WTC11 (cell line): ENCODE measurements around the gene NFATC1. TPM values are rescaled to one million over a fixed set of nuclear protein-coding genes. Genes with fewer than 3 reads are reported as not detected.

ENCODE experiments used
- ATAC-seq: fragments of 200-7000 bp; cut with Tn5 transposase; 2 replicates; pipeline ENCODE4 v1.10.0; 2021; ENCODE audit warnings: mild to moderate bottlenecking, moderate library complexity
- CTCF ChIA-PET: fragments of 300-600 bp; sonication (Branson Sonifier 250); formaldehyde crosslinking; loops from one replicate; lab custom pipeline; 2021; ENCODE audit warnings: antibody characterized with exemption; lab: Charles Lee
- POLR2A ChIA-PET: fragments of 350-600 bp; sonication (Branson Sonifier 250); formaldehyde crosslinking; loops from one replicate; lab custom pipeline; 2021; ENCODE audit warnings: antibody characterized with exemption; lab: Charles Lee
- DNase-seq: peaks from one replicate; pipeline ENCODE4 v3.0.0; 2021; ENCODE audit warnings: low spot score
- H3K27ac Mint-ChIP-seq: 2 replicates; pipeline ENCODE4 v1.8.0; 2021; ENCODE audit warnings: mixed read lengths
- H3K27me3 Mint-ChIP-seq: 2 replicates; pipeline ENCODE4 v1.8.0; 2021; ENCODE audit warnings: low read depth, mild to moderate bottlenecking, moderate library complexity, mixed read lengths
- H3K36me3 Mint-ChIP-seq: 2 replicates; pipeline ENCODE4 v1.8.0; 2021; ENCODE audit warnings: mixed read lengths
- H3K4me1 Mint-ChIP-seq: 2 replicates; pipeline ENCODE4 v1.8.0; 2022; ENCODE audit warnings: mixed read lengths
- H3K4me3 Mint-ChIP-seq: 2 replicates; pipeline ENCODE4 v1.8.0; 2021; ENCODE audit warnings: mild to moderate bottlenecking, moderate library complexity, mixed read lengths
- H3K9me3 Mint-ChIP-seq: 2 replicates; pipeline ENCODE4 v1.8.0; 2021; ENCODE audit warnings: mixed read lengths
- CREB1 ChIP-seq: sonication (generic); formaldehyde crosslinking; IDR thresholded peaks from 2 replicates; pipeline ENCODE4 v1.8.0; 2023; ENCODE audit warnings: mild to moderate bottlenecking, missing genetic modification reagents
- EMX1 ChIP-seq: fragments of 250-450 bp; sonication (Bioruptor Pico); IDR thresholded peaks from 2 replicates; pipeline ENCODE4 v1.8.0; 2021; ENCODE audit warnings: mild to moderate bottlenecking
- ETV6 ChIP-seq: sonication (generic); formaldehyde crosslinking; IDR thresholded peaks from 2 replicates; pipeline ENCODE4 v1.8.1; 2022; ENCODE audit warnings: mild to moderate bottlenecking, missing genetic modification reagents
- FOXJ3 ChIP-seq: sonication (generic); formaldehyde crosslinking; IDR thresholded peaks from 2 replicates; pipeline ENCODE4 v1.9.0; 2021; ENCODE audit warnings: missing genetic modification reagents, mild to moderate bottlenecking, borderline replicate concordance
- FOXP1 ChIP-seq: sonication (generic); formaldehyde crosslinking; IDR thresholded peaks from 2 replicates; pipeline ENCODE4 v1.8.0; 2022; ENCODE audit warnings: missing genetic modification reagents, mild to moderate bottlenecking, moderate library complexity, borderline replicate concordance
- GRHL2 ChIP-seq: fragments of 250-450 bp; sonication (Bioruptor Pico); IDR thresholded peaks from 2 replicates; pipeline ENCODE4 v1.8.0; 2022; ENCODE audit warnings: mild to moderate bottlenecking, moderate library complexity; ENCODE audit not compliant: insufficient replicate concordance, severe bottlenecking
- HMGA2 ChIP-seq: fragments of 250-450 bp; sonication (Bioruptor Pico); IDR thresholded peaks from 2 replicates; pipeline ENCODE4 v1.4.0; 2021; ENCODE audit warnings: mild to moderate bottlenecking, moderate library complexity
- JAZF1 ChIP-seq: fragments of 250-450 bp; sonication (Bioruptor Pico); IDR thresholded peaks from 2 replicates; pipeline ENCODE4 v1.9.0; 2021; ENCODE audit warnings: moderate library complexity, mild to moderate bottlenecking, inconsistent platforms
- KAT7 ChIP-seq: sonication (generic); formaldehyde crosslinking; IDR thresholded peaks from 2 replicates; pipeline ENCODE4 v1.8.1; 2023; ENCODE audit warnings: missing genetic modification reagents, mild to moderate bottlenecking, borderline replicate concordance
- MXD4 ChIP-seq: fragments of 250-450 bp; sonication (Bioruptor Pico); IDR thresholded peaks from 2 replicates; pipeline ENCODE4 v1.8.0; 2021; ENCODE audit warnings: mild to moderate bottlenecking, moderate library complexity, borderline replicate concordance
- NFATC4 ChIP-seq: fragments of 250-450 bp; sonication (Bioruptor Pico); IDR thresholded peaks from 2 replicates; pipeline ENCODE4 v1.9.0; 2021; ENCODE audit warnings: mild to moderate bottlenecking
- RORB ChIP-seq: fragments of 250-450 bp; sonication (Bioruptor Pico); IDR thresholded peaks from 2 replicates; pipeline ENCODE4 v1.9.0; 2021; ENCODE audit warnings: mild to moderate bottlenecking
- ZNF232 ChIP-seq: sonication (generic); formaldehyde crosslinking; IDR thresholded peaks from 2 replicates; pipeline ENCODE4 v1.8.0; 2022; ENCODE audit warnings: mild to moderate bottlenecking, missing genetic modification reagents
- ZNF396 ChIP-seq: fragments of 250-450 bp; sonication (Bioruptor Pico); IDR thresholded peaks from 2 replicates; pipeline ENCODE4 v1.8.0; 2021; ENCODE audit warnings: mild to moderate bottlenecking, moderate library complexity, borderline replicate concordance
- total RNA-seq: library from RNA; stranded (reverse); gene quantifications from 3 replicates; pipeline ENCODE4 v1.2.3, GENCODE V29; 2021
- TF ChIP-seq, protein P1 (sequence below): sonication (generic); formaldehyde crosslinking; IDR thresholded peaks from 2 replicates; pipeline ENCODE4 v1.8.1; 2023; ENCODE audit warnings: mild to moderate bottlenecking, missing genetic modification reagents, moderate library complexity
- TF ChIP-seq, protein P2 (sequence below): sonication (generic); formaldehyde crosslinking; IDR thresholded peaks from 2 replicates; pipeline ENCODE4 v1.8.0; 2022; ENCODE audit warnings: mild to moderate bottlenecking, missing genetic modification reagents
- TF ChIP-seq, protein P3 (sequence below): fragments of 250-450 bp; sonication (Bioruptor Pico); IDR thresholded peaks from 2 replicates; pipeline ENCODE4 v1.9.0; 2021; ENCODE audit warnings: moderate library complexity, mild to moderate bottlenecking, inconsistent platforms, borderline replicate concordance
- TF ChIP-seq, protein P4 (sequence below): sonication (generic); formaldehyde crosslinking; IDR thresholded peaks from 2 replicates; pipeline ENCODE4 v1.8.0; 2022; ENCODE audit warnings: missing genetic modification reagents
- TF ChIP-seq, protein P5 (sequence below): sonication (generic); formaldehyde crosslinking; IDR thresholded peaks from 2 replicates; pipeline ENCODE4 v1.8.0; 2023; ENCODE audit warnings: missing genetic modification reagents, mild to moderate bottlenecking, borderline replicate concordance

NFATC1 gene
- total RNA-seq, 1 experiment from 2014 or later = 20.2 TPM

DNA sequence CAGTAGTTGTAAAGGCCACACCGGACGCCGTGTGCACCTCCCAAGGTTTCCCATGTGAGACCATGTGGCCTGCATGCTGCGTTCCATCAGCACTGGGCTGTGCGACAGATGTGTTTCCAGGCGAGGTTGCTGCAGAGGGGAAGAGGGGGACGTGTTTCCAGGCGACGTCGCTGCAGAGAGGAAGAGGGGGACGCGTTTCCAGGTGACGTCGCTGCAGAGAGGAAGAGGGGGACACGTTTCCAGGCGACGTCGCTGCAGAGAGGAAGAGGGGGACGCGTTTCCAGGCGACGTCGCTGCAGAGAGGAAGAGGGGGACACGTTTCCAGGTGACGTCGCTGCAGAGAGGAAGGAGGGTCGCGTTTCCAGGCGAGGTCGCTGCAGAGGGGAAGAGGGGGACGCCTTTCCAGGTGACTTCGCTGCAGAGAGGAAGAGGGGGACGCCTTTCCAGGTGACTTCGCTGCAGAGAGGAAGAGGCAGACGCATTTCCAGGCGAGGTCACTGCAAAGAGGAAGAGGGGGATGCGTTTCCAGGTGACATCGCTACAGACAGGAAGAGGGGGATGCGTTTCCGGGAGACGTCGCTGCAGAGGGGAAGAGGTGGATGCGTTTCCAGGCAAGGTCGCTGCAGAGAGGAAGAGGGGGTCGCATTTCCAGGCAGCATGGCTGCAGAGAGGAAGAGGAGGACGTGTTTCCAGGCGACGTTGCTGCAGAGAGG is 24.5 kb downstream of the NFATC1 start:
- Mint-ChIP-seq H3K4me3 (no peak overlapping the region), H3K27me3 (no peaks in the 10 kb centered on the region; the same call in 1 of the 2 replicates), H3K36me3 (peaks cover 4% of the 10 kb centered on the region), H3K9me3 (no peaks in the 10 kb centered on the region), H3K4me1 (peaks cover 7% of the 10 kb centered on the region), H3K27ac (peak overlapping the region; percentile 63)
- ATAC-seq (peak; percentile 47; the same call in 1 of the 2 replicates), DNase-seq (no peak)
- TF ChIP-seq FOXJ3 (CRISPR knock-in tag) (no peak), ZNF396 (CRISPR knock-in tag) (no peak), FOXP1 (CRISPR knock-in tag) (peak; percentile 56; the same call in 1 of the 2 replicates), ETV6 (CRISPR knock-in tag) (peak; percentile 84), EMX1 (CRISPR knock-in tag) (no peak), ZNF232 (CRISPR knock-in tag) (no peak)
- TF ChIP-seq, protein P1, sequence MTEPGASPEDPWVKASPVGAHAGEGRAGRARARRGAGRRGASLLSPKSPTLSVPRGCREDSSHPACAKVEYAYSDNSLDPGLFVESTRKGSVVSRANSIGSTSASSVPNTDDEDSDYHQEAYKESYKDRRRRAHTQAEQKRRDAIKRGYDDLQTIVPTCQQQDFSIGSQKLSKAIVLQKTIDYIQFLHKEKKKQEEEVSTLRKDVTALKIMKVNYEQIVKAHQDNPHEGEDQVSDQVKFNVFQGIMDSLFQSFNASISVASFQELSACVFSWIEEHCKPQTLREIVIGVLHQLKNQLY (CRISPR knock-in tag) = no peak
- TF ChIP-seq, protein P2, sequence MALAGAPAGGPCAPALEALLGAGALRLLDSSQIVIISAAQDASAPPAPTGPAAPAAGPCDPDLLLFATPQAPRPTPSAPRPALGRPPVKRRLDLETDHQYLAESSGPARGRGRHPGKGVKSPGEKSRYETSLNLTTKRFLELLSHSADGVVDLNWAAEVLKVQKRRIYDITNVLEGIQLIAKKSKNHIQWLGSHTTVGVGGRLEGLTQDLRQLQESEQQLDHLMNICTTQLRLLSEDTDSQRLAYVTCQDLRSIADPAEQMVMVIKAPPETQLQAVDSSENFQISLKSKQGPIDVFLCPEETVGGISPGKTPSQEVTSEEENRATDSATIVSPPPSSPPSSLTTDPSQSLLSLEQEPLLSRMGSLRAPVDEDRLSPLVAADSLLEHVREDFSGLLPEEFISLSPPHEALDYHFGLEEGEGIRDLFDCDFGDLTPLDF (CRISPR knock-in tag) = no peak
- ChIA-PET CTCF (no interaction called here), POLR2A (no interaction called here)

DNA sequence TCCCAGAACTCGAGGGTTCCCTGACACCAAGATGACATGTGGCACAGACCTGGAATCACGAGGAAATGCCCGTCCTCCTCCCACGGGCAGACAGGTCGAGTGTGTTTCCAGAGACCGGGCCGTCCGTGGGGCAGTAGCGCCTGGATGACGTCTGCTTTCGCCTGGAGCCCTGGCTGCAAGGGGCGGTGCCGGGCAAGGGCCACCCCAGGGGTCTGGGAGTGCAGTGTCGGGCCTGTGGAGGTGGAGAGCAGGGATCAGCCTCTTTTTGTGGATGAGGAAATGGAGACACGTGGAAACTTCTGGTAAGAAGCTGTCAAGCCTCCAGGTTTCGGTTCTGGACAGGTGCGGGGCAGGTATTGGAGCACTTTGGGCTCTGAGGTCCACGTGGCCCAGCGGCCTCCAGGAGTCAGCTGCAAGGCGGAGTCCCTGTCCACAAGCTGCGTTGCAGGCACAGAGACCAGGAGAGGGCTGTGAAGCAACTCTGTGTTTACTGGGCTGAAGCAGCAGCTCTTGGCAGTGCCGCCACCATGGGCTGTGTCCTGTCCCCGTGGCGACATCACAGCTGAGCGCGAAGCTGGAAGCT is 25.6 kb downstream of the NFATC1 start:
- H3K27me3 Mint-ChIP-seq = no peaks in the 10 kb centered on the region; the same call in 1 of the 2 replicates
- no peaks in the 10 kb centered on the region for H3K9me3 Mint-ChIP-seq
- H3K27ac Mint-ChIP-seq = no peak overlapping the region
- H3K36me3 Mint-ChIP-seq = peaks cover 4% of the 10 kb centered on the region
- no peak overlapping the region for H3K4me3 Mint-ChIP-seq
- ATAC-seq = no peak
- DNase-seq = no peak
- TF ChIP-seq GRHL2 (CRISPR knock-in tag) = no peak
- TF ChIP-seq ZNF232 (CRISPR knock-in tag) = no peak
- TF ChIP-seq, protein P3, sequence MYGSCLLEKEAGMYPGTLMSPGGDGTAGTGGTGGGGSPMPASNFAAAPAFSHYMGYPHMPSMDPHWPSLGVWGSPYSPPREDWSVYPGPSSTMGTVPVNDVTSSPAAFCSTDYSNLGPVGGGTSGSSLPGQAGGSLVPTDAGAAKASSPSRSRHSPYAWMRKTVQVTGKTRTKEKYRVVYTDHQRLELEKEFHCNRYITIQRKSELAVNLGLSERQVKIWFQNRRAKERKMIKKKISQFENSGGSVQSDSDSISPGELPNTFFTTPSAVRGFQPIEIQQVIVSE (CRISPR knock-in tag) = no peak
- TF ChIP-seq HMGA2 (CRISPR knock-in tag) = no peak
- TF ChIP-seq NFATC4 (CRISPR knock-in tag) = no peak
- no peak for TF ChIP-seq CREB1 (CRISPR knock-in tag)
- no peak for TF ChIP-seq MXD4 (CRISPR knock-in tag)
- no peak for TF ChIP-seq ETV6 (CRISPR knock-in tag)
- TF ChIP-seq, protein P4, sequence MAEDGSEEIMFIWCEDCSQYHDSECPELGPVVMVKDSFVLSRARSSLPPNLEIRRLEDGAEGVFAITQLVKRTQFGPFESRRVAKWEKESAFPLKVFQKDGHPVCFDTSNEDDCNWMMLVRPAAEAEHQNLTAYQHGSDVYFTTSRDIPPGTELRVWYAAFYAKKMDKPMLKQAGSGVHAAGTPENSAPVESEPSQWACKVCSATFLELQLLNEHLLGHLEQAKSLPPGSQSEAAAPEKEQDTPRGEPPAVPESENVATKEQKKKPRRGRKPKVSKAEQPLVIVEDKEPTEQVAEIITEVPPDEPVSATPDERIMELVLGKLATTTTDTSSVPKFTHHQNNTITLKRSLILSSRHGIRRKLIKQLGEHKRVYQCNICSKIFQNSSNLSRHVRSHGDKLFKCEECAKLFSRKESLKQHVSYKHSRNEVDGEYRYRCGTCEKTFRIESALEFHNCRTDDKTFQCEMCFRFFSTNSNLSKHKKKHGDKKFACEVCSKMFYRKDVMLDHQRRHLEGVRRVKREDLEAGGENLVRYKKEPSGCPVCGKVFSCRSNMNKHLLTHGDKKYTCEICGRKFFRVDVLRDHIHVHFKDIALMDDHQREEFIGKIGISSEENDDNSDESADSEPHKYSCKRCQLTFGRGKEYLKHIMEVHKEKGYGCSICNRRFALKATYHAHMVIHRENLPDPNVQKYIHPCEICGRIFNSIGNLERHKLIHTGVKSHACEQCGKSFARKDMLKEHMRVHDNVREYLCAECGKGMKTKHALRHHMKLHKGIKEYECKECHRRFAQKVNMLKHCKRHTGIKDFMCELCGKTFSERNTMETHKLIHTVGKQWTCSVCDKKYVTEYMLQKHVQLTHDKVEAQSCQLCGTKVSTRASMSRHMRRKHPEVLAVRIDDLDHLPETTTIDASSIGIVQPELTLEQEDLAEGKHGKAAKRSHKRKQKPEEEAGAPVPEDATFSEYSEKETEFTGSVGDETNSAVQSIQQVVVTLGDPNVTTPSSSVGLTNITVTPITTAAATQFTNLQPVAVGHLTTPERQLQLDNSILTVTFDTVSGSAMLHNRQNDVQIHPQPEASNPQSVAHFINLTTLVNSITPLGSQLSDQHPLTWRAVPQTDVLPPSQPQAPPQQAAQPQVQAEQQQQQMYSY (CRISPR knock-in tag) = no peak
- TF ChIP-seq RORB = no peak
- TF ChIP-seq, protein P5, sequence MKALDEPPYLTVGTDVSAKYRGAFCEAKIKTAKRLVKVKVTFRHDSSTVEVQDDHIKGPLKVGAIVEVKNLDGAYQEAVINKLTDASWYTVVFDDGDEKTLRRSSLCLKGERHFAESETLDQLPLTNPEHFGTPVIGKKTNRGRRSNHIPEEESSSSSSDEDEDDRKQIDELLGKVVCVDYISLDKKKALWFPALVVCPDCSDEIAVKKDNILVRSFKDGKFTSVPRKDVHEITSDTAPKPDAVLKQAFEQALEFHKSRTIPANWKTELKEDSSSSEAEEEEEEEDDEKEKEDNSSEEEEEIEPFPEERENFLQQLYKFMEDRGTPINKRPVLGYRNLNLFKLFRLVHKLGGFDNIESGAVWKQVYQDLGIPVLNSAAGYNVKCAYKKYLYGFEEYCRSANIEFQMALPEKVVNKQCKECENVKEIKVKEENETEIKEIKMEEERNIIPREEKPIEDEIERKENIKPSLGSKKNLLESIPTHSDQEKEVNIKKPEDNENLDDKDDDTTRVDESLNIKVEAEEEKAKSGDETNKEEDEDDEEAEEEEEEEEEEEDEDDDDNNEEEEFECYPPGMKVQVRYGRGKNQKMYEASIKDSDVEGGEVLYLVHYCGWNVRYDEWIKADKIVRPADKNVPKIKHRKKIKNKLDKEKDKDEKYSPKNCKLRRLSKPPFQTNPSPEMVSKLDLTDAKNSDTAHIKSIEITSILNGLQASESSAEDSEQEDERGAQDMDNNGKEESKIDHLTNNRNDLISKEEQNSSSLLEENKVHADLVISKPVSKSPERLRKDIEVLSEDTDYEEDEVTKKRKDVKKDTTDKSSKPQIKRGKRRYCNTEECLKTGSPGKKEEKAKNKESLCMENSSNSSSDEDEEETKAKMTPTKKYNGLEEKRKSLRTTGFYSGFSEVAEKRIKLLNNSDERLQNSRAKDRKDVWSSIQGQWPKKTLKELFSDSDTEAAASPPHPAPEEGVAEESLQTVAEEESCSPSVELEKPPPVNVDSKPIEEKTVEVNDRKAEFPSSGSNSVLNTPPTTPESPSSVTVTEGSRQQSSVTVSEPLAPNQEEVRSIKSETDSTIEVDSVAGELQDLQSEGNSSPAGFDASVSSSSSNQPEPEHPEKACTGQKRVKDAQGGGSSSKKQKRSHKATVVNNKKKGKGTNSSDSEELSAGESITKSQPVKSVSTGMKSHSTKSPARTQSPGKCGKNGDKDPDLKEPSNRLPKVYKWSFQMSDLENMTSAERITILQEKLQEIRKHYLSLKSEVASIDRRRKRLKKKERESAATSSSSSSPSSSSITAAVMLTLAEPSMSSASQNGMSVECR (CRISPR knock-in tag) = no peak
- no peak for TF ChIP-seq KAT7 (CRISPR knock-in tag)
- no peak for TF ChIP-seq JAZF1
- H3K4me1 Mint-ChIP-seq = peaks cover 12% of the 10 kb centered on the region
- ChIA-PET CTCF (no interaction called here), POLR2A (no interaction called here)
